Activated CD4-positive, alpha-beta memory T cell treated with anti-CD3 and anti-CD28 coated beads for 36 hours (primary cell): Measurements from ENCODE around the gene TMEM51. TPM values are rescaled to one million over a fixed set of nuclear protein-coding genes. Genes with fewer than 3 reads are reported as not detected.

ENCODE experiments used
- CTCF ChIA-PET: fragments of 350-600 bp; sonication (Branson Sonifier 250); formaldehyde crosslinking; loops from one replicate; lab custom pipeline; 2021; ENCODE audit warnings: antibody characterized with exemption, inconsistent platforms; lab: Charles Lee
- POLR2A ChIA-PET: fragments of 350-600 bp; sonication (Branson Sonifier 250); formaldehyde crosslinking; loops from one replicate; lab custom pipeline; 2021; ENCODE audit warnings: antibody characterized with exemption; lab: Charles Lee
- DNase-seq: peaks from one replicate; pipeline ENCODE4 v3.0.0-alpha.2; 2020
- H3K27ac Mint-ChIP-seq: one replicate; pipeline ENCODE4 v1.8.0; 2021; ENCODE audit warnings: mixed read lengths
- H3K27me3 Mint-ChIP-seq: one replicate; pipeline ENCODE4 v1.8.0; 2021; ENCODE audit warnings: mixed read lengths
- H3K36me3 Mint-ChIP-seq: one replicate; pipeline ENCODE4 v1.8.0; 2021; ENCODE audit warnings: mixed read lengths
- H3K4me1 Mint-ChIP-seq: one replicate; pipeline ENCODE4 v1.8.0; 2021; ENCODE audit warnings: low read depth, mixed read lengths
- H3K4me3 Mint-ChIP-seq: one replicate; pipeline ENCODE4 v1.8.0; 2021; ENCODE audit warnings: mild to moderate bottlenecking, mixed read lengths
- H3K9me3 Mint-ChIP-seq: one replicate; pipeline ENCODE4 v1.8.0; 2021; ENCODE audit warnings: mixed read lengths
- intact Hi-C: fragments of 100-400 bp; cut with micrococcal nuclease; formaldehyde crosslinking; loops from one replicate; pipeline ENCODE4 v1.15.1; 2023
- total RNA-seq, 2 experiments: library from RNA; stranded (reverse); gene quantifications; one replicate each; pipeline ENCODE4 v1.2.3, GENCODE V29; 2021

The TMEM51 gene
- total RNA-seq, 2 experiments from 2014 or later, result not detected

DNA sequence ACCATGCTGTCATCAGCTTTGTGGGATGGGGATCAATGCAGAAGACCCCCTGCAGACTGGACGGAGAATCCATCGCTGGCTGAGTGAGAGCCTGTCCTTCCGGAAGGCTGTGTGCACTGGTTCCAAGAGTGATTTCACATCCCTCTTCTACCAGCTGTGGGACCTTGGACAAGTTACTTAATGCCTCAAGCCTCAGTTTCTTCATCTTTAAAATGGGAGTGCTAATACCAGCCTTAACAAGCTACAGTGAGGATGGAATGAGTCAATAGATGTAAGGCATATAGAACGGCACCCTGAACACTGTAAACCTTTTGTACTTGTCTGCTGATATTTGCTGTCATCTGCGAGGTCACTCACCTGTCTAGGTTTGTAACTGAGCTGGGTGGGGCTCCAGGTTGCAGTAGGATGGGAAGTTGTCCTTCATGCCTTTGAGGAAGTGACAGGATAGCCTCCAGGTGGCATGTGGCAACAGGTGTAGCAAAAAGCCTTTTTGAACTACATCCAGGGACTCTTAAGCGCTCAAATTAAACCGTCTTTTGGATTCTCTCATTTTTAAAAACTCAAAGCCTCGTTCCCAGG lies 27.5 kb downstream of the TMEM51 start:
- H3K27ac Mint-ChIP-seq, result no peak overlapping the region
- intact Hi-C loops, result no loop called here
- no peak for DNase-seq
- H3K36me3 Mint-ChIP-seq, result no peaks in the 10 kb centered on the region
- no peaks in the 10 kb centered on the region for H3K4me1 Mint-ChIP-seq
- H3K9me3 Mint-ChIP-seq, result no peaks in the 10 kb centered on the region
- ChIA-PET POLR2A (interaction anchor here (0.6 kb wide), 1 partner anchor 100 kb away, joined by 3 read pairs; no protein-coding TSS in a partner anchor), CTCF (interaction anchor here (1.2 kb wide), 1 partner anchor 67 kb away, joined by 3 read pairs; no protein-coding TSS in a partner anchor)
- peaks cover 30% of the 10 kb centered on the region for H3K27me3 Mint-ChIP-seq
- H3K4me3 Mint-ChIP-seq, result no peak overlapping the region

DNA sequence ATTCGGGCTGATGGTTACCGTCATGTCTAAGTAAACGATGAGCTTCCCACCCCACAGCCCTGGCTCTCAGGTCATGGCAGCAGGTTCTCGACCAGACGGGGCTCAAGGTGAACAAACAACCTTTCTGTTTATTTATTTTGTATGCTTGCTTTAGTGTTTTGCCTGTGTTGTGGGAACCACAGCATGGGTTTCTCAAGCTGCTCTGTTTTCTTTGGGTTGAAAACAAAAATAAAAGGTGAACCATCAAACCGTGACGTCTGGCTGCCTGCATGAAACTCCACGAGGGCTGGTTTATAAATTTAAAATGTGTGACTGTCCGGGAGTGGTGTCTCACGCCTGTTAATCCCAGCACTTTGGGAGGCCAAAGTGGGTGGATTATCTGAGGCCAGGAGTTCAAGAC lies 28.0 kb downstream of the TMEM51 start:
- POLR2A ChIA-PET, result no interaction called here
- intact Hi-C loops, result no loop called here
- Mint-ChIP-seq H3K27me3 (peaks cover 33% of the 10 kb centered on the region), H3K36me3 (no peaks in the 10 kb centered on the region), H3K9me3 (no peaks in the 10 kb centered on the region), H3K27ac (no peak overlapping the region), H3K4me1 (no peaks in the 10 kb centered on the region), H3K4me3 (no peak overlapping the region)
- no peak for DNase-seq
- CTCF ChIA-PET, result no interaction called here

DNA sequence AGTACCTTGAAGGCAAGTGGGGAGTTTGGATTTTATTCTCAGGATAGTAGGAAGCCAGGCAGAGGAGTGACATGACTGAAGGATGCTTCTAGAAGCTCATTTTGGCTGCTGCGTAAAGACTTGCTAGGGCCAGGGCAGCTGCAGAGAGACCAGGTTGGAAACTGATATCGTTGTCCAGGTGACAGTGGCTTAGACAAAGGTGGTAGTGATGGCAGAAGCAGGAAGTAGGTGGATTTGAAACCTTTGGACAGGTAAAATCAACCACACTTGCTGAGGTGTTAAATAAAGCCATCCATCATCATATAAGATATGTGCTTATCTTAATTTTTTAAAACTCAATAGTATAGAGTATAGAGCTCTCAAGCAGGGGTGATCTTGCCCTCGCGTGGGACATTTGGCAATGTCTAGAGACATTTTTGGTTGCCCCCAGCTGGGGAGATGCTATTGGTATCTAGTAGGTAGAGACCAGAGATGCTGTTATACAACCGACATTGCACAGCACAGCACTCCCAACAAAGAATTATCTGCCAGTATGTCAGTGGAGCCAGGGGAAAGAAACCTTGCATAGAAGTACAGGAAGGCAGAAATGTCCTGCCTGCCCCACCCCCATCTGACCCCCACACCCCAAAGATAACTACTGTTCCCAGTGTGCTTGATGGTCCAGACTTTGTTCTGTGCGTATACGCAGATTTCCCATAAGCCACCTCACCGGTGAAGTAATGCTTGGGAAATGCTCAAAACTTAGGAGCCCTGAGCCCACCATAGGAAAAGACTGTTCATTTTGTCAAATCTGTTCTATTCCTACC lies 31.1 kb downstream of the TMEM51 start:
- intact Hi-C loops, result no loop called here
- H3K27me3 Mint-ChIP-seq, result peaks cover 21% of the 10 kb centered on the region
- no peaks in the 10 kb centered on the region for H3K9me3 Mint-ChIP-seq
- ChIA-PET CTCF (no interaction called here), POLR2A (no interaction called here)
- no peak for DNase-seq
- no peak overlapping the region for H3K4me3 Mint-ChIP-seq
- H3K27ac Mint-ChIP-seq, result no peak overlapping the region
- no peaks in the 10 kb centered on the region for H3K4me1 Mint-ChIP-seq
- H3K36me3 Mint-ChIP-seq, result no peaks in the 10 kb centered on the region

DNA sequence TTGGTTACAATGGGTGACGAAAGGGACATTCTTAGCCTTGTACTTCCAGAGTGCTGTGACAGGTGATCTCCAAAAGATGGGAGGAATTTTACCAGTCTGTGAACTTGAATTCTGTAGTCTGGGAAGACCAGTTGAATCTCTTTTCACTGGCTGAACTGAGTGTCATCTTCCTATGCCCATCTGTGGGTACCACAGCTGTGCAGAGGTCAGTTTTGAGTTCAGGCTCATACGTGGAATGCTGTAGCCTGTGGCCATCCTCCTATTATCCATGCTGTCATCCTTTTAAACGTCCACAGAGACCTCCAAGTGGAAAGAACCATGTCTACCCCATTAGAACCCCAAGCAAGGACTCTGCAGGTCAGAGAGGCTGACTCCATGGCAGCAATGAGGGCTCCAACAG lies 32.1 kb downstream of the TMEM51 start:
- DNase-seq, result no peak
- CTCF ChIA-PET, result no interaction called here
- POLR2A ChIA-PET, result no interaction called here
- Mint-ChIP-seq H3K4me1 (no peaks in the 10 kb centered on the region), H3K27ac (no peak overlapping the region), H3K9me3 (no peaks in the 10 kb centered on the region), H3K36me3 (no peaks in the 10 kb centered on the region), H3K27me3 (peaks cover 21% of the 10 kb centered on the region), H3K4me3 (no peak overlapping the region)
- intact Hi-C loops, result no loop called here

DNA sequence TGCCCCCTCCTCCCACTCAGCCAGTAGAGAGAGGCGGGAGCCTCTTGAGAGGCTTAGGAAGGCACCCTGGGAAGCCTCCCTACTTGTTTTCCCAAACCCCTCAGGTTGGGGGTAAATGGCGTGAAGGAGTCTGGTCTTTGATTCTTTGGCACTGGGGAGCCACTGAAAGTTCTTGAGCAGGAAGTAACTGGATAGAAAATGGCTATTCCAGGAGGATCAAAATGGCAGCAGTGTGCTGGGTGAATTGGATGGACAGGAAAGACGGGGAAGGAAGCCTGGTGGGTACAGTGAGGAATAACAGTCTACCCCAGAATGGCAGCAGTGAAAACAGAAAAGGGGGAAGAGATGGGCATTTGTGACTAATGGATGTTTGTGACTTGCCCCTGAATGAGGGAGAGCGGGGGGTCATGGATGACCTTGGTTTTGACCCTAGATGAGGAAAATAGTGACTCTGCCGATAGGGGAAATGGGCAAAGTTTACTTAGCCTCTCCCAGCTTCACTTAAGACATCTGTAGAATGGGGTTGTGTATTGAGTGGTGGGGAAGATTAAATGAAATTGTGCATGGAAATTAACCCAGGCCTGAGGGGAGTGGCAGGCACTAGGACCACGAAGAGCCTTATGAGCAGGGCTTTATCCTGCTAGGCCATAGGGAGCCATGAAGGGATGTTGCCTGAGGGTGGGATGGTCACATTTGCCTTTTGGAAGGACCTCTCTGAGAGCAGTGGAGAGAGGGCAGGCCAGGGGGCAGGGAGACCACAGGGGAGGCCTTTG lies 32.7 kb downstream of the TMEM51 start:
- DNase-seq, result no peak
- H3K4me3 Mint-ChIP-seq, result no peak overlapping the region
- ChIA-PET CTCF (no interaction called here), POLR2A (no interaction called here)
- intact Hi-C loops, result no loop called here
- no peaks in the 10 kb centered on the region for H3K36me3 Mint-ChIP-seq
- no peaks in the 10 kb centered on the region for H3K4me1 Mint-ChIP-seq
- peaks cover 16% of the 10 kb centered on the region for H3K27me3 Mint-ChIP-seq
- no peaks in the 10 kb centered on the region for H3K9me3 Mint-ChIP-seq
- no peak overlapping the region for H3K27ac Mint-ChIP-seq

DNA sequence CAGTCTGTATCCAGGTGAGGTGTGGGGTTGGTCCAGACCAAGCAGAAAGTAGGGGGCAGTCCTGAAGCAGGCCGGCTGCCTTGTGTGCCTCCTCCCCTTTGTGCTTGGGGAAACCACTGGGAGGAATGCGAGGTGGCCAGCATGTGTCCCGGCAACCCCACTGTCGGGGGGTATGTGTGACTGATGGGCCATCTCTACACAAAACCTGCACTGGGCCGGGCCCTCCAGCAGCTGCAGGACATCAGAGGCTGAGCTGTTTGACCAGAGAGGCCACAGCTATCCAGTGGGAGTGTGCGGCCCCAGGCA lies 33.3 kb downstream of the TMEM51 start:
- ChIA-PET POLR2A (no interaction called here), CTCF (no interaction called here)
- intact Hi-C loops, result no loop called here
- Mint-ChIP-seq H3K27ac (no peak overlapping the region), H3K27me3 (peaks cover 16% of the 10 kb centered on the region), H3K4me1 (no peaks in the 10 kb centered on the region), H3K9me3 (no peaks in the 10 kb centered on the region), H3K4me3 (no peak overlapping the region), H3K36me3 (no peaks in the 10 kb centered on the region)
- DNase-seq, result no peak

DNA sequence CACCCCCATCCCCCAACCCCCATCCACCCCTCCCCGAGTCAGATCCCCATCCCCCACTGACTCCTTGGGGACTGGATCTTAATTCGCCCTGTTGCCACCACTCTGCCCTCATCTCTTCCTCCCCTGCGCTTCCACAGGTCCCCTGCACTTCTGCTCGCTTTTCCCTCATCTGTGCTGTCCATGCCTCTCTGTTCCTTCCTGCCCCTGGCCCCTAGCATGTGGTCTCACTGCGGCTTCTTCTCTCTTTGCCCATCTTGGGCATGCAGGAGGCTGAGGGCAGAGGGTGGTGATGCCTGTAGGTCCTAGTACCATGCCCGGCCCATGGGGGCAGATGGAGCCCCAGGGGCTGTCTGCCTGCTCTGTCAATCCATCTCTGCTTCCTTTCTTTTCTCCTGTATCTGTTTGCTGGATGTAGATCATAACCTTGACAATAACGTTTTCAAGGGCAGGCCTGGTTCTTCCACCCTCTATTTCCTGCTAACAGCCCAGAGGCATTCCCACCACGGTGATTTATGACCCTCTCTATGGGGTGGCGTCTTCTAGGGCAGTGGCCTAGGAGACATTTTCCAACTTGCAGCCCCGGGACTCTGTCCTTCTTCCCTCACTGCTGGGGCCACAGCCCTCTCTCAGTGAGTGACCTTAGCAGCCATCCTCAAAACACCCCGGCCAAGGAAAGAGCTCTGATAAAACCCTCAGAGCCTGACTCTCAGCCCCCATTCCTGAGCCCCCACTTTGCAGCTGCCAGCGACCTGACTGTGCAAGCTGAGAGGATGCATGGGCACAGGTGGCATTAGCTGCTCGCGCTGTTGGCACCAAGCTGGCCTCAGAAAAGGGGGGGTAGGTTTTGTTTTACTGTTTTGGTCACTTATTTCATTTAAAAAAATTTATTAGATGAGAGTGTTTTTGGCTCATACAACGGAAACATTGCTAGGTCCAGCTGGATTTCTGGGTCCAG lies 33.9 kb downstream of the TMEM51 start:
- Mint-ChIP-seq H3K4me3 (no peak overlapping the region), H3K4me1 (no peaks in the 10 kb centered on the region), H3K27me3 (peaks cover 12% of the 10 kb centered on the region), H3K27ac (no peak overlapping the region), H3K9me3 (no peaks in the 10 kb centered on the region), H3K36me3 (no peaks in the 10 kb centered on the region)
- no peak for DNase-seq
- intact Hi-C loops, result no loop called here
- POLR2A ChIA-PET, result no interaction called here
- CTCF ChIA-PET, result no interaction called here

DNA sequence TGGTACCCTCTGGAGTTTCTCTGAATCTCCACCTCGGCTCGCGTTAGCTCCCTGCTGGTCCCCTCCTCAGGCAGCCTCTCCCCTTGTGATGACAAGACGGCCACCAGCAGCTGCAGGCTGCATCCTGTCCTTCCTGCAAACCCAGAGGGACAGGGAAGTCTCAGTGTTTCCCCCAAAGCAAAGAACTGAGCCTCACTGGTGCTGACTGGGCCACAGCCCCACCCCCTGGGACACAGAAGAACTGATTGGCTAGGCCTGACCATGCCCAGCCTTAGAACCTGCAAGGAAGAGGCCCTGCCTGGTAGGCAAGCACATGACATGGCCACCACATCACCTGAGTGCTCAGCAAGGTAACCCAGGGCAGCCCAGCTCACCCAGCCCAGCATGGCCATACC lies 34.6 kb downstream of the TMEM51 start:
- CTCF ChIA-PET, result no interaction called here
- peaks cover 10% of the 10 kb centered on the region for H3K27me3 Mint-ChIP-seq
- H3K27ac Mint-ChIP-seq, result no peak overlapping the region
- intact Hi-C loops, result no loop called here
- H3K36me3 Mint-ChIP-seq, result no peaks in the 10 kb centered on the region
- no peaks in the 10 kb centered on the region for H3K9me3 Mint-ChIP-seq
- POLR2A ChIA-PET, result no interaction called here
- DNase-seq, result no peak
- H3K4me3 Mint-ChIP-seq, result no peak overlapping the region
- no peaks in the 10 kb centered on the region for H3K4me1 Mint-ChIP-seq

DNA sequence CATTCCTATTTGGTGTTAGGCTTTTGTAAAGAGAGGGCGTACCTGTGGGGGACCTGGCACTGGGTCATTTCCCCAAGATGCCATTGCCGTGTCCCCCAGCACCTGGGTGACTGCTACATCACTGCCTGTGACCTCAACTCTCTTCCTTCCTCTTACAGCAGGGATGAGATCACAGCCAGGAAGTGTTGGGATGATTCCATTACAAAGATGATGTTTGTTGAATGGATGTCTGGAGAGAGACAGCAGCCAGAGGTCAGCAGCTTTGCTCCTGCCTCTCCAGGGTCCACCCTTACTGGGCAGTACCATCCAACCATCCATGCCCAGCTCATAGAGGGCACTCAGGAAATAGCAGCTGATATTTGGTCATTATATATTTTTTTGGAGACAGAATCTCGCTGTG lies 35.1 kb downstream of the TMEM51 start:
- DNase-seq, result no peak
- Mint-ChIP-seq H3K4me3 (no peak overlapping the region), H3K4me1 (no peaks in the 10 kb centered on the region), H3K27ac (no peak overlapping the region), H3K9me3 (no peaks in the 10 kb centered on the region), H3K36me3 (no peaks in the 10 kb centered on the region), H3K27me3 (peaks cover 9% of the 10 kb centered on the region)
- intact Hi-C loops, result no loop called here
- ChIA-PET CTCF (no interaction called here), POLR2A (no interaction called here)

DNA sequence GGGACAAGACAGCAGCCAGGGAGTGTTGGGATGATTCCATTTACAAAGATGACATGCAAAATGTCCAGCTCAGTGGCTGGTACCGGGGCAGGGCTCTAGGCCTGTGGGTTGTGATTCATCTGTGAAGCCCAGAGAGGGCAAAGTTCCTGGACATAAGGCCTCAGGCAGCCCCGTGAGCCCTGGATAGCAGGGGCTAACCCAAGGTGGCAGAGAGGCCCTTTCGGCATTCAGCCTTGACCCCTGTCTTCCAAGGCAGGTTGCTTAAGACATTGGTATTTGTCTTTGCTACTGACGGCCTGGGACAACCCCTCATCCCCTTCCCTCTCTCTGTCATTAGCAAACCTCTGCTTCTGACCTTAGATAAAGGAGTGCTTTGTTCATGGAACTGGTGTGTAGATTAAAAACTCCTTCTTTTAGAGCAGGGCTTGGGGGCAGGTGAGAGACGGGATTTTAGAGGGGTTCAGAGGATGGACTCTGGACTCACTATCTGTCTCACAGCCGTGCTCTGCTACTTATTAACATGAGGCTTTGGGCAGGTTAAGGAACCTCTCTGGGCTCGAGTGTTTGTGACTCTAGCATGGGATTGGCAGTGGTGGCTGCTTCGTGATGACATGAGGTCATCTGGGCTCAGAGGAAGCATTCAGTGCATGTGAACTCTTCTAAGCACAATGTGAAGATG lies 36.3 kb downstream of the TMEM51 start:
- peaks cover 9% of the 10 kb centered on the region for H3K27me3 Mint-ChIP-seq
- no peaks in the 10 kb centered on the region for H3K36me3 Mint-ChIP-seq
- H3K9me3 Mint-ChIP-seq, result no peaks in the 10 kb centered on the region

DNA sequence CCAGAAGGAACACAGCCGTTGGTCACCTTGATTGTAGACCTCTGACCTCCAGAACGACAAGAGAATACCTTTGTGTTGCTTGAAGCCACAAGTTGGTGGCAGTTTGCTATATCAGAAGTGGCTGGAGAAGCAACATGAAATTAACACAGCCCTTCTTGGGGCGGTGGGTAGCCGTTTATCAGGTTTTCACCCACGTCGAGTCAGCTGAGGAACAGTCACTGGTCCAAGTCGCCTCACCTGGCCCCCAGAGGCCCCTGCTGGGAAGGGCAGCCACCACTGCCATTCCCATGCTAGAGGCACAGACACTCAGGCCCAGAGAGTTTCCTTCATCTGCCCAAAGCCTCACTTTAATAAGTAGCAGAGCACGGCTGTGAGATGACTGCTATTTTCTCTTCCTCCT lies 37.7 kb downstream of the TMEM51 start:
- H3K4me3 Mint-ChIP-seq, result no peak overlapping the region
- no peak overlapping the region for H3K27ac Mint-ChIP-seq
- POLR2A ChIA-PET, result no interaction called here
- H3K4me1 Mint-ChIP-seq, result no peaks in the 10 kb centered on the region
- intact Hi-C loops, result no loop called here
- no peaks in the 10 kb centered on the region for H3K9me3 Mint-ChIP-seq
- H3K36me3 Mint-ChIP-seq, result no peaks in the 10 kb centered on the region
- DNase-seq, result no peak
- CTCF ChIA-PET, result interaction anchor here (1.9 kb wide), 1 partner anchor 63 kb away, joined by 4 read pairs; no protein-coding TSS in a partner anchor
- peaks cover 6% of the 10 kb centered on the region for H3K27me3 Mint-ChIP-seq

More for the DNA sequence above, 36.3 kb downstream of the TMEM51 start:
- DNase-seq, result no peak
- H3K4me3 Mint-ChIP-seq, result no peak overlapping the region
- CTCF ChIA-PET, result interaction anchor here (1.9 kb wide), 1 partner anchor 61 kb away, joined by 4 read pairs; no protein-coding TSS in a partner anchor
- no peak overlapping the region for H3K27ac Mint-ChIP-seq
- intact Hi-C loops, result no loop called here
- POLR2A ChIA-PET, result no interaction called here
- no peaks in the 10 kb centered on the region for H3K4me1 Mint-ChIP-seq
